RWPE1 (cell line): ENCODE data around the gene B4GALT4.
"Not testable (repeated sequence)": the region's sequence is repeated elsewhere in the genome, so short reads cannot be mapped to it uniquely, and the experiment has no call there.

Experiments used
- CTCF ChIA-PET: fragments of 350-600 bp; sonication (Branson Sonifier 250); formaldehyde crosslinking; extraction: SDS; loops from one replicate; lab custom pipeline; 2021; lab: Yijun Ruan, JAX
- POLR2A ChIA-PET: fragments of 400-600 bp; formaldehyde crosslinking; extraction: SDS; loops from one replicate; lab custom pipeline; 2020; ENCODE audit warnings: antibody characterized with exemption; ENCODE audit not compliant: low non-redundant PET; lab: Yijun Ruan, JAX
- DNase-seq: peaks from one replicate; pipeline ENCODE4 v3.0.0; 2012; ENCODE audit warnings: low spot score
- H3K27ac ChIP-seq: fragments of 450-650 bp; 2 replicates; pipeline ENCODE4 v1.5.1; 2017
- CTCF ChIP-seq: fragments of 450-650 bp; conservative IDR thresholded peaks from 2 replicates; pipeline ENCODE4 v1.5.1; 2017; ENCODE audit warnings: low read depth, mild to moderate bottlenecking

B4GALT4 gene

GRCh38 chr3:119240591-119241434 lies at the start of gene B4GALT4:
Gene B4GALT4 (minus strand): TSS chr3:119240878. CDS start chr3:119230099, 10,779 bp downstream.
- peak within 1 kb of the TSS; percentile 82 for H3K27ac ChIP-seq
- ChIA-PET CTCF (interaction anchor here (0.6 to 2.0 kb wide), 10 partner anchors 11 to 474 kb away, joined by 3 to 10 read pairs (median 4); partner anchors contain the start of genes IGSF11 and TEX55), POLR2A (interaction anchor here (0.6 kb wide), 1 partner anchor 228 kb away, joined by 3 read pairs; no protein-coding TSS in a partner anchor)
- TF ChIP-seq CTCF, result no peak
- DNase-seq, result peak; percentile 83

- CTCF ChIA-PET, result no interaction called here
- POLR2A ChIA-PET, result no interaction called here
- TF ChIP-seq CTCF, result no peak
- DNase-seq, result no peak
- no peak overlapping the region for H3K27ac ChIP-seq
These were observed 48.7 kb upstream of the B4GALT4 start for GRCh38 chr3:119289404-119289770.

- no peak for DNase-seq
- no peak overlapping the region for H3K27ac ChIP-seq
- ChIA-PET CTCF (no interaction called here), POLR2A (no interaction called here)
- TF ChIP-seq CTCF, result no peak
These were observed 48.2 kb upstream of the B4GALT4 start for GRCh38 chr3:119288669-119289403.

- DNase-seq, result no peak
- no peak overlapping the region for H3K27ac ChIP-seq
- TF ChIP-seq CTCF, result no peak
- CTCF ChIA-PET, result interaction anchor here (0.6 to 0.7 kb wide), 2 partner anchors 38 to 269 kb away, joined by 3 read pairs; no protein-coding TSS in a partner anchor
- POLR2A ChIA-PET, result no interaction called here
These were observed 39.0 kb upstream of the B4GALT4 start for GRCh38 chr3:119279584-119280243.

GRCh38 chr3:119279101-119279554 lies 38.5 kb upstream of the B4GALT4 start:
- ChIA-PET POLR2A (no interaction called here), CTCF (interaction anchor here (0.6 kb wide), 1 partner anchor 38 kb away, joined by 3 read pairs; no protein-coding TSS in a partner anchor)
- no peak for TF ChIP-seq CTCF
- DNase-seq, result no peak
- no peak overlapping the region for H3K27ac ChIP-seq

GRCh38 chr3:119276680-119277079 lies 36.0 kb upstream of the B4GALT4 start:
- CTCF ChIA-PET, result no interaction called here
- POLR2A ChIA-PET, result no interaction called here
- no peak for TF ChIP-seq CTCF
- no peak for DNase-seq
- H3K27ac ChIP-seq, result no peak overlapping the region

GRCh38 chr3:119270212-119270611 lies 29.5 kb upstream of the B4GALT4 start:
- CTCF ChIA-PET, result interaction anchor here (0.6 kb wide), 1 partner anchor 690 kb away, joined by 3 read pairs; no protein-coding TSS in a partner anchor

More at GRCh38 chr3:119270212-119270611, 29.5 kb upstream of the B4GALT4 start:
- DNase-seq, POLR2A ChIA-PET, H3K27ac ChIP-seq: not testable (repeated sequence)
